HG03565 (cell line): ENCODE results near the gene RSRP1.

Experiments
- ATAC-seq: cut with Tn5 transposase; IDR thresholded peaks from one replicate; pipeline ENCODE4 v1.9.1; 2021; ENCODE audit warnings: mild to moderate bottlenecking, moderate library complexity; ENCODE audit not compliant: unreplicated experiment

The RSRP1 gene

DNA sequence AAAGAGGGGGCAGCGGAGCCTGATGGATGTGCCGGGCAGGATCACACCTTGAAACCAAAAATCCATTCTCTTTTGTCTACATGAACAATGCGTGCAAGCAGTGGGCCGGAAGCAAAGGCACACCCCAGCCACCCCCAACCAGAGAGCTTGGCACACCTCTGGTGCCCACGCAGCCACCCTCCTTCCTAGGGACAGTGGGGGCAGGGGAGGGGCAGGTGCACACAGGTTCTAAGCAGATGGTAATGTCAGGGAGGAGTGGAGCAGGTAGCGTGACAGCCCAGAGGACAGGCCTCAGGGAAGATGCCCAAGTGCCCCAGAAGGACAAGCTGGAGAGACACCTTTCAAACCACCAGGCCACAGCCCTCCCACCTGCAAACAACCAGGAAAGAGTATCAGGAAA, 51.4 kb downstream of the RSRP1 start:
- no peak for ATAC-seq

- ATAC-seq = no peak
These were observed 52.7 kb downstream of the RSRP1 start for GRCh38 chr1:25194572-25195020.

DNA sequence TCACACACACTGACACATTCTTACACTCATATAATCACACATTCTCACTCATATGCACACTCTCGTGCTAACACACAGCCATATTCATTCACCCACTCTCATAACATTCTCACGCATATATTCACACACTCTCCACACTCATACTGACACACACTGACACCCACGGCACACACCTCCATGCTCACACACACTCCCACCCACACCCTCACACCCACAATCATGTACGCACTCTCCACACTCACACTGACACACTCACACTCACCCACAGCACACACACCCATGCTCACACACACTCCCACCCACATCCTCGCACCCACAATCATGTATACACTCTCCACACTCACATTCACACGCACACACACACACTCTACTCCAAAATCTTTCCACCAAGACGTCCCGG, 53.2 kb downstream of the RSRP1 start:
- no peak for ATAC-seq

- ATAC-seq = no peak
These were observed 54.0 kb downstream of the RSRP1 start for GRCh38 chr1:25193229-25193628.
